Tibial artery (tissue), 4 donors: ENCODE data around the gene YY2.
A peak's percentile ranks its signal among the peaks of the same experiment; 100 is the strongest.

Experiments
- DNase-seq, 2 donors: peaks; one replicate each; pipeline ENCODE4 v3.0.0-alpha.2; 2019
- H3K27ac ChIP-seq, 2 donors: fragments of 200-600 bp; sonication (generic) in 1 of 2; 1 replicate in 1 of 2; 2 replicates in 1 of 2; pipeline ENCODE4 v1.5.1; 2018 to 2019; ENCODE audit warnings: mild to moderate bottlenecking in 1 of 2
- H3K27me3 ChIP-seq, 2 donors: fragments of 200-600 bp; sonication (generic) in 1 of 2; one replicate each; pipeline versions ENCODE4 v1.5.1 to v1.6.0; 2016 to 2019
- H3K36me3 ChIP-seq, 3 donors: fragments of 200-600 bp; sonication (generic) in 2 of 3; one replicate each; pipeline ENCODE4 v1.5.1; 2016 to 2019; ENCODE audit warnings: mild to moderate bottlenecking in 2 of 3
- H3K4me1 ChIP-seq, 4 donors: fragments of 200-600 bp; sonication (generic) in 2 of 4; 1 replicate in 3 of 4; 2 replicates in 1 of 4; pipeline ENCODE4 v1.5.1; 2016 to 2019
- H3K4me3 ChIP-seq, 2 donors: fragments of 200-600 bp; sonication (generic) in 1 of 2; 1 replicate in 1 of 2; 2 replicates in 1 of 2; pipeline ENCODE4 v1.5.1; 2018 to 2019; ENCODE audit warnings: mild to moderate bottlenecking in 2 of 2
- H3K9me3 ChIP-seq, 3 donors: fragments of 200-600 bp; sonication (generic) in 1 of 3; one replicate each; pipeline ENCODE4 v1.5.1; 2016 to 2019
- intact Hi-C: fragments of 100-400 bp; cut with DNase I; formaldehyde crosslinking; loops from one replicate; pipeline ENCODE4 v1.15.0; 2023; ENCODE audit warnings: low total_unique reads
- TF ChIP-seq, protein P1 (sequence below), 2 experiments: fragments of 200-600 bp in 1 of 2; fragments of 450-650 bp in 1 of 2; IDR thresholded peaks; one replicate each; pipeline ENCODE4 v1.5.1; 2017 to 2019; ENCODE audit warnings: antibody characterized with exemption in 2 of 2, mild to moderate bottlenecking in 1 of 2, moderate library complexity in 1 of 2

Gene YY2

DNA sequence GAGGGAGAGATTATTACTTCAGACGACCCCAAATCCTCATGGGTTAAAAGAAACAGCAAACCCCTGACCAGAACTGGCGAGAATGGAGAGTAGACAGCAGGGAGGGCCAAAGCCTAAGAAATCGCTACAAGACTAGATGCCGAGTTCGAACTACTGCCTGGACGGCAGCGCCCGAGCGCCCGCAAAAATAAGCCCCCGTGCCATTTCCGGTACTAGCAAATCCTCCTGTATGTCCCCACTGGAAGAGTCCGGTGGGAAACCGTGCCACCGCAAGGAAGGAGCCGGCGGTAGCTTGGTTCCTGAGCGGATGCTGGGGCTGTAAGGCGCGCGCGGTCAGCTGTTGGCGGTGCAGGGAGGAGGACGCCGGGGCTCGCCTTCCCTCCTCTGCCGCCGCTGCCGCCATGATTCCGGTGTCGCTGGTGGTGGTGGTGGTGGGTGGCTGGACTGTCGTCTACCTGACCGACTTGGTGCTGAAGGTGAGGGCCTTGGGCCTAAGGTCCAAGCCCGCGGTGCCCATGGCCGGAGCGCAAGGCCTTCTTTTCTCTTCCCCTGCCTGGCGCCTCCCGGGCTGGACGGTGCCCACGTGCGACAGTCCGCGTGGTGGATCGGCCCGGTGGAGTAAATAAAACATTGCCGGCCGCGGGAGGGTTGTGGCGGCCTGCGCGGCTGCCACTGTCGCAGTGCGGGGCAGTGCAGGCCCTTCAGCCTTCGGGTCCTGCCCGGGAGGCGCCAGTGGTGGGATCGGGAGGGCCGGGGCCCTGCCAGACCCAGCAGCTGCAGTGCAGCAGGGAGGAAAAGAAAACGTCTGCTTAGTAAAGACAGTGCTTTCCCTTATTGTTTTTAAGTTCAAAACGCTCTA lies 16.2 kb upstream of the YY2 start, which contains the start of gene MBTPS2:
MBTPS2 (plus strand) TSS at position 284 of the 859 bp plus-strand sequence; CDS start at position 402, 118 bp downstream.
- H3K36me3 ChIP-seq, result no peaks in the 10 kb centered on the region
- TF ChIP-seq, protein P1, sequence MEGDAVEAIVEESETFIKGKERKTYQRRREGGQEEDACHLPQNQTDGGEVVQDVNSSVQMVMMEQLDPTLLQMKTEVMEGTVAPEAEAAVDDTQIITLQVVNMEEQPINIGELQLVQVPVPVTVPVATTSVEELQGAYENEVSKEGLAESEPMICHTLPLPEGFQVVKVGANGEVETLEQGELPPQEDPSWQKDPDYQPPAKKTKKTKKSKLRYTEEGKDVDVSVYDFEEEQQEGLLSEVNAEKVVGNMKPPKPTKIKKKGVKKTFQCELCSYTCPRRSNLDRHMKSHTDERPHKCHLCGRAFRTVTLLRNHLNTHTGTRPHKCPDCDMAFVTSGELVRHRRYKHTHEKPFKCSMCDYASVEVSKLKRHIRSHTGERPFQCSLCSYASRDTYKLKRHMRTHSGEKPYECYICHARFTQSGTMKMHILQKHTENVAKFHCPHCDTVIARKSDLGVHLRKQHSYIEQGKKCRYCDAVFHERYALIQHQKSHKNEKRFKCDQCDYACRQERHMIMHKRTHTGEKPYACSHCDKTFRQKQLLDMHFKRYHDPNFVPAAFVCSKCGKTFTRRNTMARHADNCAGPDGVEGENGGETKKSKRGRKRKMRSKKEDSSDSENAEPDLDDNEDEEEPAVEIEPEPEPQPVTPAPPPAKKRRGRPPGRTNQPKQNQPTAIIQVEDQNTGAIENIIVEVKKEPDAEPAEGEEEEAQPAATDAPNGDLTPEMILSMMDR (IDR thresholded peaks at IDR 0.05), result no peak
- H3K27ac ChIP-seq, result peak within 1 kb of the TSS; percentile 83 to 91
- peak within 1 kb of the TSS; percentile 78 to 84 for H3K4me3 ChIP-seq
- peaks cover 0 to 15% (median 0%) of the 10 kb centered on the region in 4 donors for H3K4me1 ChIP-seq
- DNase-seq, result peak; percentile 71 to 92
- H3K9me3 ChIP-seq, result no peaks in the 10 kb centered on the region
- intact Hi-C loops, result loop anchor here (10.0 kb wide), 1 partner anchor 135 kb away; no protein-coding TSS in a partner anchor
- H3K27me3 ChIP-seq, result no peaks in the 10 kb centered on the region

- TF ChIP-seq, protein P1 (IDR thresholded peaks at IDR 0.05), result no peak
- DNase-seq, result no peak
- intact Hi-C loops, result no loop called here
Measured at GRCh38 chrX:21840193-21840545, 15.6 kb upstream of the YY2 start.

GRCh38 chrX:21843179-21843578 lies 12.6 kb upstream of the YY2 start:
- Histone ChIP-seq H3K27me3 (no peaks in the 10 kb centered on the region), H3K27ac (no peak overlapping the region), H3K4me3 (no peak overlapping the region), H3K4me1 (peaks cover 0 to 15% (median 0%) of the 10 kb centered on the region in 4 donors), H3K36me3 (peaks cover 0 to 6% (median 0%) of the 10 kb centered on the region in 3 donors), H3K9me3 (no peaks in the 10 kb centered on the region)
- TF ChIP-seq, protein P1 (IDR thresholded peaks at IDR 0.05), result no peak
- no peak for DNase-seq
- intact Hi-C loops, result no loop called here

More at GRCh38 chrX:21840193-21840545, 15.6 kb upstream of the YY2 start:
- Histone ChIP-seq H3K27me3 (no peaks in the 10 kb centered on the region), H3K4me1 (peaks cover 0 to 15% (median 0%) of the 10 kb centered on the region in 4 donors), H3K27ac (peak overlapping the region; percentile 83 to 91), H3K4me3 (peak overlapping the region; percentile 78 to 84), H3K36me3 (no peaks in the 10 kb centered on the region), H3K9me3 (no peaks in the 10 kb centered on the region)

DNA sequence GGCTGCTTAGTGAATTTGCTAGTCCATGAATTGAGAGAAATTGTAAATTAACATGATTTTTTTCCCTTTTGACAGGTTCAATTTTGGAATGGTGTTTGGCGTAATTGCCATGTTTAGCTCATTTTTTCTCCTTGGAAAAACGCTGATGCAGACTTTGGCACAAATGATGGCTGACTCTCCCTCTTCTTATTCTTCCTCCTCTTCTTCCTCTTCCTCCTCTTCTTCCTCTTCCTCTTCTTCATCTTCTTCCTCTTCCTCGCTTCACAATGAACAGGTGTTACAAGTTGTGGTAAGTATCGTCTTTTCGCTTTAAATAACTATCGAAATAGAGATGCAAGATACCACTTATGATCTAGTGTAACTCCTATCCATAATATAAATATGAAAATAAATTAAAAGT lies 10.7 kb upstream of the YY2 start:
- TF ChIP-seq, protein P1 (IDR thresholded peaks at IDR 0.05), result no peak
- Histone ChIP-seq H3K27me3 (no peaks in the 10 kb centered on the region), H3K4me1 (peaks cover 0 to 15% (median 0%) of the 10 kb centered on the region in 4 donors), H3K36me3 (peaks cover 0 to 6% (median 0%) of the 10 kb centered on the region in 3 donors), H3K27ac (no peak overlapping the region), H3K9me3 (no peaks in the 10 kb centered on the region), H3K4me3 (no peak overlapping the region)
- intact Hi-C loops, result no loop called here
- DNase-seq, result no peak

GRCh38 chrX:21847342-21847741 lies 8.4 kb upstream of the YY2 start:
- intact Hi-C loops, result no loop called here
- no peak overlapping the region for H3K27ac ChIP-seq
- no peaks in the 10 kb centered on the region for H3K9me3 ChIP-seq
- H3K4me1 ChIP-seq, result no peaks in the 10 kb centered on the region
- no peak for DNase-seq
- H3K27me3 ChIP-seq, result no peaks in the 10 kb centered on the region
- peaks cover 0 to 12% (median 0%) of the 10 kb centered on the region in 3 donors for H3K36me3 ChIP-seq
- TF ChIP-seq, protein P1 (IDR thresholded peaks at IDR 0.05), result no peak
- H3K4me3 ChIP-seq, result no peak overlapping the region
